Upper lobe of left lung (tissue), 6 donors: ENCODE results near the gene PLTP. TPM values are rescaled to one million over a fixed set of nuclear protein-coding genes. Genes with fewer than 3 reads are reported as not detected.

Experiments used
- ATAC-seq, 2 donors: fragments of 200-7000 bp; cut with Tn5 transposase; one replicate each; pipeline ENCODE4 v1.9.1; 2022; ENCODE audit warnings: mild to moderate bottlenecking in 2 of 2, moderate library complexity in 2 of 2; ENCODE audit not compliant: low FRiP score in 2 of 2
- DNase-seq, 2 donors: peaks; one replicate each; pipeline ENCODE4 v3.0.0-alpha.2; 2019 to 2020
- H3K27ac ChIP-seq, 4 donors: fragments of 200-600 bp; sonication (generic); one replicate each; pipeline ENCODE4 v1.5.1; 2016 to 2019
- H3K27me3 ChIP-seq, 4 donors: fragments of 200-600 bp; sonication (generic); one replicate each; pipeline ENCODE4 v1.5.1; 2017 to 2019
- H3K36me3 ChIP-seq, 4 donors: fragments of 200-600 bp; sonication (generic); one replicate each; pipeline ENCODE4 v1.5.1; 2016 to 2019
- H3K4me1 ChIP-seq, 4 donors: fragments of 200-600 bp; sonication (generic); one replicate each; pipeline ENCODE4 v1.5.1; 2018 to 2019
- H3K4me3 ChIP-seq, 4 donors: fragments of 200-600 bp; sonication (generic); one replicate each; pipeline ENCODE4 v1.5.1; 2017 to 2019; ENCODE audit warnings: mild to moderate bottlenecking in 2 of 4, moderate library complexity in 1 of 4
- H3K9me3 ChIP-seq, 4 donors: fragments of 200-600 bp; sonication (generic); one replicate each; pipeline ENCODE4 v1.5.1; 2018 to 2019
- CTCF ChIP-seq, 6 experiments: fragments of 450-650 bp in 4 of 6; fragments of 200-600 bp in 2 of 6; sonication (generic) in 2 of 6; IDR thresholded peaks; one replicate each; pipeline ENCODE4 v1.5.1; 2016 to 2019; ENCODE audit warnings: antibody characterized with exemption in 6 of 6
- EP300 ChIP-seq, 4 donors: sonication (generic); formaldehyde crosslinking; IDR thresholded peaks; one replicate each; pipeline ENCODE4 v1.5.1; 2017; ENCODE audit warnings: antibody characterized with exemption in 4 of 4, control low read depth in 2 of 4
- POLR2A ChIP-seq, 4 donors: fragments of 450-650 bp; IDR thresholded peaks; one replicate each; pipeline ENCODE4 v1.5.1; 2016 to 2017; ENCODE audit warnings: antibody characterized with exemption in 4 of 4, mild to moderate bottlenecking in 2 of 4
- POLR2AphosphoS5 ChIP-seq, 2 donors: sonication (generic); formaldehyde crosslinking; IDR thresholded peaks; one replicate each; pipeline ENCODE4 v1.5.1; 2017; ENCODE audit warnings: antibody characterized with exemption in 2 of 2
- WGBS, 2 donors: methylation state at CpG; one replicate each; pipeline ENCODE4 v1.1.5; 2017 to 2018; 5-methylcytosine and 5-hydroxymethylcytosine counted together
- total RNA-seq, 6 donors: library from RNA; depleted of rRNA in 4 of 6; stranded (reverse); fragments of >200 nt in 4 of 6; gene quantifications; one replicate each; pipeline versions ENCODE4 v1.1.0 to v1.2.1, GENCODE V29; 2016 to 2021
- donor health status: DM: no; HTN: no; CAD: no; lungs with moderate emphysema.
- donor health status: DM: no; HTN: yes; CAD: no; lungs with severe emphysema.

The PLTP gene
- total RNA-seq, 6 donors from 2014 or later = 28.9 to 169 (median 57.8) TPM

- Histone ChIP-seq H3K4me3 (no peak overlapping the region), H3K9me3 (no peaks in the 10 kb centered on the region), H3K36me3 (no peaks in the 10 kb centered on the region), H3K4me1 (no peaks in the 10 kb centered on the region), H3K27me3 (no peaks in the 10 kb centered on the region), H3K27ac (no peak overlapping the region)
- DNase-seq (no peak), ATAC-seq (no peak)
- TF ChIP-seq POLR2AphosphoS5 (IDR thresholded peaks at IDR 0.05) = no peak
- no peak for TF ChIP-seq POLR2A (IDR thresholded peaks at IDR 0.05)
- TF ChIP-seq CTCF (IDR thresholded peaks at IDR 0.05) = no peak
- TF ChIP-seq EP300 (IDR thresholded peaks at IDR 0.05) = no peak
Observed at GRCh38 chr20:45867819-45868176, 44.2 kb downstream of the PLTP start.

DNA sequence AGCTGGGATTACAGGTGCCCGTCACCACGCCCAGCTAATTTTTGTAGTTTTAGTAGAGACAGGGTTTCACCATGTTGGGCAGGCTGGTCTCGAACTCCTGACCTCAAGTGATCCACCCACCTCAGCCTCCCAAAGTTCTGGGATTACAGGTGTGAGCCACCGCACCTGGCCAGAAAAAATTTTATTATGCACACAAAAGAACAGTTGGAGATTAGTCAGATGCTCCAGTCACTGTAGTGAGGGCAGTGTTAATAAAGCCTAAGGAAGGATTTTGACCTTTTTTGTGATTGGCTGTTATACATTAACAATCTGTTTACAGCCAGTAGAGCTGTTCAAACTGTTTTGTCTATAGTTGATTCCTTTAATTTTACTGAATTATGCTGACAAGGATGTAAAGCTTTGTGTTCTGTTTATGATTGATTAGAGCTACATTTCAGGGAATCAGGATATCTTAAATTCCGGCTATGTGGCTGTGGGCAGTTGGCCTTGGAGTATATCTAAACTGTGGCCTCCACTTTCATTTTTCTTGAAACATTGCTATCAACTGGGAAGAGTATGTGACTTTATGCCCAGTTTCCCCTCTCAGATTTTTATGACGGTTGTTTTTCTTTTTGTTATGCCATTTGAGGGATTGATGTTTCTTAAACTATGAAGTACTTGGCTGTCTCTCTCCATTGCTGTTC, 44.7 kb downstream of the PLTP start:
- DNase-seq (no peak), ATAC-seq (no peak)
- Histone ChIP-seq H3K4me1 (no peaks in the 10 kb centered on the region), H3K36me3 (no peaks in the 10 kb centered on the region), H3K27me3 (no peaks in the 10 kb centered on the region), H3K9me3 (no peaks in the 10 kb centered on the region), H3K27ac (no peak overlapping the region), H3K4me3 (no peak overlapping the region)
- TF ChIP-seq POLR2A (IDR thresholded peaks at IDR 0.05) = no peak
- TF ChIP-seq POLR2AphosphoS5 (IDR thresholded peaks at IDR 0.05) = no peak
- TF ChIP-seq EP300 (IDR thresholded peaks at IDR 0.05) = no peak
- TF ChIP-seq CTCF (IDR thresholded peaks at IDR 0.05) = no peak
- WGBS, 2 donors = 87 to 88% methylated on average over 6 of the region's 6 CpGs

DNA sequence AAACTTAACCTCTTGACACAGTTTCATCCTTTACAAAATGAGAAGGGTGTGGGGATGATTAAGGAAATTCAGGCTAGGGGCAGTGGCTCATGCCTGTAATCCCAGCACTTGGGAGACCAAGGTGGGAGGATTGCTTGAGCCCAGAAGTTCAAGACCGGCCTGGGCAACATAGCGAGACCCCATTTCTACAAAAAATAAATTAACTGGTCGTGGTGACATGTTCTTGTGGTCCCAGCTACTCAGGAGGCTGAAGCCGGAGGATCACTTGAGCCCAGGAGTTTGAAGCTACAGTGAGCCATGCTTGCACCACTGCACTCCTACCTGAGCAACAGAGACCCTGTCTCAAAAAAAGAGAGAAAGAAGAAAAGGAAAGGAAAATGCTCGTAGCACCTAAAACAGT, 45.5 kb downstream of the PLTP start:
- H3K36me3 ChIP-seq = no peaks in the 10 kb centered on the region
- TF ChIP-seq CTCF (IDR thresholded peaks at IDR 0.05) (no peak), POLR2A (IDR thresholded peaks at IDR 0.05) (no peak), POLR2AphosphoS5 (IDR thresholded peaks at IDR 0.05) (no peak), EP300 (IDR thresholded peaks at IDR 0.05) (no peak)
- H3K27me3 ChIP-seq = no peaks in the 10 kb centered on the region
- ATAC-seq (no peak), DNase-seq (no peak)
- no peak overlapping the region for H3K27ac ChIP-seq
- H3K9me3 ChIP-seq = no peaks in the 10 kb centered on the region
- H3K4me3 ChIP-seq = no peak overlapping the region
- no peaks in the 10 kb centered on the region for H3K4me1 ChIP-seq
- WGBS, 2 donors = 94 to 96% methylated on average over 5 of the region's 5 CpGs

DNA sequence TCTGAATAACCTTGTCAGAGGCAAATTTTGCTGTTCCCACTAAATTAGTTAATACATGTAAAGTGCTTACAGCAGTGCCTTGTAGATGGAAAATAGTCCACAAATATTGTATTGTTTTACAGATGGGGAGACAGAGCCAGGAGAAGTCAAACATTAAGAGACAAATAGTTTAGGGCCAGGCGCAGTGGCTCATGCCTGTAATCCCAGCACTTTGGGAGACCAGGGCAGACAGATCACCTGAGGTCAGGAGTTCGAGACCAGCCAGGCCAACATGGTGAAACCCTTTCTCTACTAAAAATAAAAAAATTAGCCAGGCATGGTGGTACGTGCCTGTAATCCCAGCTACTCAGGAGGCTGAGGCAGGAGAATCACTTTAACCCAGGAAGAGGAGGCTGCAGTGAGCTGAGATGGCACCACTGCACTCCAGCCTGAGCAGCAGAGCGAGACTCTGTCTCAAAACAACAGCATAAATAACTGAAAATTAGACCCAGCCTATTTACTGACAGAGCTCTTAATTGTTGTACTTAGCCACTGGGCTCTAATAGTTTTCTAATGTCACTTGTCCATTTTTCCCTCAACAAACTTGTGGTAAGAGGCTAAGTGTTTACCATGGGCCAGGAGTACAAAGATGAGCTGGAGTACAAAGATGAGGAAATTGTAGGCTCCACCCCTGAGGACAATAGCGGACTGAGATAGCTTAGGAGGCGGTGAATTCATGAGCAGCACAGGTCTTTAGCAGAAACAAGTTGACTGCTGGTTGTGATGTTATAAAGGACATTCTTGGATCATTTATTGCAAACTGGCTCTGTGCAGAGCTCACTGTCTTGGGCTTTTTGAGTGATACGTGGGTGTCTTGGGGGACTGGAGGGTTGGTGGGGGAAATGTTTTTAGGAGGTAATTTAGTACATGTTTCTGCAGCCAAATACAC, 48.1 kb downstream of the PLTP start:
- no peaks in the 10 kb centered on the region for H3K9me3 ChIP-seq
- 88 to 90% methylated on average over 7 of the region's 7 CpGs for WGBS, 2 donors
- H3K4me3 ChIP-seq = no peak overlapping the region
- H3K27ac ChIP-seq = no peak overlapping the region
- H3K27me3 ChIP-seq = no peaks in the 10 kb centered on the region
- TF ChIP-seq POLR2AphosphoS5 (IDR thresholded peaks at IDR 0.05) (no peak), CTCF (IDR thresholded peaks at IDR 0.05) (no peak), EP300 (IDR thresholded peaks at IDR 0.05) (no peak), POLR2A (IDR thresholded peaks at IDR 0.05) (no peak)
- DNase-seq (no peak), ATAC-seq (no peak)
- peaks cover 0 to 3% (median 0%) of the 10 kb centered on the region in 4 donors for H3K4me1 ChIP-seq
- no peaks in the 10 kb centered on the region for H3K36me3 ChIP-seq
